AG04449 (cell line): ENCODE measurements around the gene KAZN.

ENCODE experiments used
- CTCF ChIA-PET: fragments of 350-600 bp; formaldehyde crosslinking; extraction: SDS; loops from one replicate; lab custom pipeline; 2021; ENCODE audit warnings: antibody characterized with exemption; lab: Yijun Ruan, JAX
- POLR2A ChIA-PET: fragments of 400-600, 350-600 bp; formaldehyde crosslinking; extraction: SDS; loops from one replicate; lab custom pipeline; 2020; ENCODE audit warnings: antibody characterized with exemption, inconsistent platforms; lab: Yijun Ruan, JAX
- DNase-seq: peaks from one replicate; pipeline ENCODE4 v3.0.0-alpha.2; 2010; ENCODE audit warnings: low read depth, low spot score
- H3K4me3 ChIP-seq: 2 replicates; pipeline ENCODE4 v1.5.1; 2011; ENCODE audit warnings: low read depth, mild to moderate bottlenecking, control low read depth, low read length
- TF ChIP-seq, protein P1 (sequence below): IDR thresholded peaks from one replicate; pipeline ENCODE4 v1.5.1; 2011; ENCODE audit warnings: mild to moderate bottlenecking, moderate library complexity, low read length, control low read depth, inconsistent platforms; ENCODE audit not compliant: insufficient read depth; ENCODE audit errors: missing control alignments

The KAZN gene

DNA sequence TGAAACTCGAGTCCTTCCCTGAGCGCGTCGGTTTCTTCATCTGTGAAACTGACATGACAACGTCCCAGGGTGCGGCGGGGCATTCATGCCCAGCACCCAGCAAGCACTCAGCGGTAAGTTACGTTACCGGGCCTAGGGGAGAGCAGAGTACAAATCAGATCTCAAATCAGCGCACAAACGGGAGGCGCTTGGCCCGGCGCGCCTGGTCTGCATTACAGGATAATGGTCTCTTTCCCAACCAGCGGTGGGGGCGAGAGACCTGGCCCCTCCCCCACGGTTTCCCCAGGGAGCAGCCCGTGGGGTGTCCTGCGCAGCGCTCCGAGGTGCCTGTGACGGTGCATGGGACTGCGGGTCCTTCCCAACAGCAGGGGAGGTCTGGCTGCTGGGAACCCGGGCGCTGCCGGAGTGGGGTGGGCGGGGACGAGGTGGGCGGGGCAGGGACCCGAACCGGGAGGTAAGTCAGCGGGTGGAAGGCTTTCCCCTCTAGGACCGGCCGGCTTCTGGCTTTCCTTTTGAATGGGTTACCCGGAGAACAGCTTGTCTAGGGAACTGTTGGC is 556.1 kb downstream of the KAZN start:
- peak overlapping the region; percentile 58 for H3K4me3 ChIP-seq
- no peak for DNase-seq
- TF ChIP-seq, protein P1, sequence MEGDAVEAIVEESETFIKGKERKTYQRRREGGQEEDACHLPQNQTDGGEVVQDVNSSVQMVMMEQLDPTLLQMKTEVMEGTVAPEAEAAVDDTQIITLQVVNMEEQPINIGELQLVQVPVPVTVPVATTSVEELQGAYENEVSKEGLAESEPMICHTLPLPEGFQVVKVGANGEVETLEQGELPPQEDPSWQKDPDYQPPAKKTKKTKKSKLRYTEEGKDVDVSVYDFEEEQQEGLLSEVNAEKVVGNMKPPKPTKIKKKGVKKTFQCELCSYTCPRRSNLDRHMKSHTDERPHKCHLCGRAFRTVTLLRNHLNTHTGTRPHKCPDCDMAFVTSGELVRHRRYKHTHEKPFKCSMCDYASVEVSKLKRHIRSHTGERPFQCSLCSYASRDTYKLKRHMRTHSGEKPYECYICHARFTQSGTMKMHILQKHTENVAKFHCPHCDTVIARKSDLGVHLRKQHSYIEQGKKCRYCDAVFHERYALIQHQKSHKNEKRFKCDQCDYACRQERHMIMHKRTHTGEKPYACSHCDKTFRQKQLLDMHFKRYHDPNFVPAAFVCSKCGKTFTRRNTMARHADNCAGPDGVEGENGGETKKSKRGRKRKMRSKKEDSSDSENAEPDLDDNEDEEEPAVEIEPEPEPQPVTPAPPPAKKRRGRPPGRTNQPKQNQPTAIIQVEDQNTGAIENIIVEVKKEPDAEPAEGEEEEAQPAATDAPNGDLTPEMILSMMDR = no peak
- ChIA-PET POLR2A (no interaction called here), CTCF (interaction anchor here (0.7 to 10.9 kb wide), 10 partner anchors 11 to 169 kb away, joined by 3 to 186 read pairs (median 4); no protein-coding TSS in a partner anchor)

DNA sequence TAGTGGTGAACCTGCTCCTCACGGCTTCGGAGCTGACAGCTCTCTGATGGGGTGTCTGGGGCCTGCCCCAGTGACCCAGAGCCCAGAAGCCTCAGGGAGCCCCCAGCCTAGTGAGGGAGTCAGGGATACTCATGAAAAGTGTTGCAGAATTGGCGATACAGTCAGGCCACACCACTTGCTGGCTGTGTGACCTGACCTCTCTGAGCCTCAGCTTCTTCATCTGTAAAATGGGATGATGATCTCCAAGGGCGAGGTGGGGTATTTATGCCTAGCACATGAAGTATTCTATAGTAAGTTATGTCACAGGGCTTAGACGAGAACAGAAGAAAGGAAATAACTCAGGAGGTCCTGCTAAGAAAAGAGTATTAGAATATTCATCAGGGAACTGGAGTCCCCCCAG is 556.7 kb downstream of the KAZN start:
- POLR2A ChIA-PET = no interaction called here
- TF ChIP-seq, protein P1 = no peak
- H3K4me3 ChIP-seq = no peak overlapping the region
- DNase-seq = no peak
- CTCF ChIA-PET = interaction anchor here (0.7 to 10.9 kb wide), 9 partner anchors 11 to 168 kb away, joined by 3 to 186 read pairs (median 4); no protein-coding TSS in a partner anchor

DNA sequence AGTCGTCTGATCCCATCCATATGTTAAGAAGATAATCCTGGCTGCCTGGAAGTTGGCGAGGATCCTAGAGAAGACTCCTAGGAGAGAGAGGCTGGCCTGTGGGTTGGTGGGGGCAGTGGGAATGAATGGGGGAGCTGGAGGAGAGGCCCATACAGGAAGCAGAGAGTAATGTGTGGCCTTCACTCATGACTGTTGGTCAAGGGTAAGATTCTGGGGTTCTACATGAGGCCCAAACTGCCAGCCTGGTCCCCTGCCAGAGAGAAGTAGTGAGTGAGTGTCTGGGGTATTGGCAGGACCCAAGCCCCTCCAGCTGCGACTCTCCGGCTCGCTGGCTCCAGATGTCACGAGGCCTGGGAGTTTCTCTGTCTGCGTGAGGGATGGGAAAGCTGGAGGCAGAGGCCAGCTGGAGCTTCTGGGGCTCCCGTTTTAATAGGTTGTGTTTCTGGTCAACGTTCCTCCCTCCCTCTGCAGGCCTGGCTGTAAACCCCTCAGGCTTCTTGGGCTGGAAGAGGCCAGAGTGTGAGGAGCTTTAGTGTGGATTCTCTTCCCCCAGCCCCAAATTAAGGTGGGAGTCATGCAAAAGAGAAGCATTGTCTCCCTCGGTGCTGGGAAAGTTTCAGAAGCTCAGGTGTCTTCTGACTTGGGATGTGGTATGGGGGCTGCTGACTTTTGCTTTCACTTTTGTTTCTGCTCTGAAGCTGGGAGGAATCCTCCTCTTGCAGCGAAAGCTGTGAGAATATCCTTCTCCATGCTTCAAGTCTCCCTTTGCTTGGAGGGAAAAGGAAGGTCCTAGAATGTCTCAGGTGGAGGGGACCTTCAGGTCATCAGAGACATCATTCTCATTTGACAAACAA is 557.6 kb downstream of the KAZN start:
- TF ChIP-seq, protein P1 = no peak
- CTCF ChIA-PET = interaction anchor here (0.9 to 10.9 kb wide), 13 partner anchors 8 to 168 kb away, joined by 3 to 186 read pairs (median 4); no protein-coding TSS in a partner anchor
- DNase-seq = no peak
- POLR2A ChIA-PET = interaction anchor here (1.1 kb wide), 1 partner anchor 23 kb away, joined by 5 read pairs; no protein-coding TSS in a partner anchor
- H3K4me3 ChIP-seq = no peak overlapping the region

DNA sequence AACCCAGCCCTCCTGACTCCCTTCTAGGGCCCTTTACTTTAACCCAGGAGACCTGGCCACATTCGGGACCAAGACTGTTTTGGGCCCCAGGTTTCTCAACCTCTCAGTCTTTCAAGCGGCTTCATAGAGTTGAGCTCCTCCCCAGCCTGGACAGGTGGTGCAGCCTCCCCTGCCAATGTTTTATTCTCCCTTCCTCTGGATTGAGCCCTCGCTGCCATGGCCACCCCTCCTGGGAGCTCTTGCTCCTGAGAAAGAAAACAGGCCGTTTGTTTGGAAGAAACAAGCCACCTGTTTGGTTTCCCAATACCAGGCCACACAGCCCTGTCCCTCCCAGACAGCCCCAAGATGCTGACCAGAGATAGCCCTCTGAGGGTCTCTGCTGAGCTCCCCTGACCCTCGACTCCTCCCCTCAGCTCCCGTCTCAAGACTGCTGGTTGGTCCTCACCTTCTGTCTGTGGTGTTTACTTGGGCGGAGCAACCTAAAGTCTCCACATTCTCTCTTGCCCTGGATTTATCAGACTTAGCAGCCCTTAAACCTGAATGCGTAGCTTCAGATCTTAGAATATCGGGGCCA is 558.4 kb downstream of the KAZN start:
- POLR2A ChIA-PET = interaction anchor here (1.1 kb wide), 1 partner anchor 22 kb away, joined by 5 read pairs; no protein-coding TSS in a partner anchor

DNA sequence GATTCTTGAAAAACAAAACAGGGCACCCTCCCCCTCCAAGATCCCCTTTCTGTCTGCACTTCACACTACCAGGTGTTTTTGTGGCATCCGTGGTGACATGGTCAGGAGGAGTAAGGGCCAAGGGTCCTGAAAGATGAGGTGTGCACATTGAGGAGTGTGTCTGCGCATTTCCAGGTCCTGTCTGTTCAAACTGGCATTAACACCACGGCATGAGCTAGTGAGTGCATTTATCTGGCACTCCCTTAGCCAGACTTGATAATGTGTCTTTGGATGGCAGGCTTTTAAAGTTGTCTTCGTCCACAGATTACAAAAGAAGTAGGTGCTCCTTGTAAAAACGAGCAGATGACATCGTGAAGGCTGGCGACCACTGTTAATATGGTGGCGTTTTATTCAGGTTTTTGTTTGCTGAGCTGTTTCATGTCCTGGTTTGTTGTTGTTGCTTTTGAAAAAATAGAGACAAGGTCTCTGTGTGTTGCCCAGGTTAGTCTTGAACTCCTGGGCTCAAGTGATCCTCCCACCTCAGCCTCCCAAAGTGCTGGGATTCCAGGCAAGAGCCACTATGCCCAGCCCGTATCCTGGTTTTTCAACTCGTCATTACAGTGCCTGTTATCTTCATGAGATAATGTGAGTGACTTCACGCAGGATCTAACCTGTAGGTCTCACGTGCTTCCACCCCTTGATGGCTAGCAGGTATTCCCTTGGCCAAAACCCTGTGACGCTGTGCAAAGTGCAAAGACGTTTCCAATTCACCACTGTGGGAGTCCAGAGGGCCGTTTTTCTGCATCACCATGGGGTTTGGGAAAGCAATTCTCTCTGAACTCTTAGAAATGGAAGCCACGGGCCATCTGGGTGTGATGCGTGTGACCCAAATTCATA is 559.3 kb downstream of the KAZN start:
- ChIA-PET CTCF (interaction anchor here (0.9 to 10.9 kb wide), 3 partner anchors 10 to 115 kb away, joined by 4 to 186 read pairs (median 77); no protein-coding TSS in a partner anchor), POLR2A (interaction anchor here (1.1 kb wide), 1 partner anchor 10 kb away, joined by 5 read pairs; no protein-coding TSS in a partner anchor)
- H3K4me3 ChIP-seq = no peak overlapping the region
- no peak for DNase-seq
- TF ChIP-seq, protein P1 = no peak

More for the DNA sequence above, 558.4 kb downstream of the KAZN start:
- TF ChIP-seq, protein P1 = no peak
- CTCF ChIA-PET = interaction anchor here (0.9 to 10.9 kb wide), 10 partner anchors 9 to 167 kb away, joined by 3 to 186 read pairs (median 4); no protein-coding TSS in a partner anchor
- H3K4me3 ChIP-seq = no peak overlapping the region
- no peak for DNase-seq
